Measurements from ENCODE around the gene RIPOR3.

RIPOR3 gene

DNA sequence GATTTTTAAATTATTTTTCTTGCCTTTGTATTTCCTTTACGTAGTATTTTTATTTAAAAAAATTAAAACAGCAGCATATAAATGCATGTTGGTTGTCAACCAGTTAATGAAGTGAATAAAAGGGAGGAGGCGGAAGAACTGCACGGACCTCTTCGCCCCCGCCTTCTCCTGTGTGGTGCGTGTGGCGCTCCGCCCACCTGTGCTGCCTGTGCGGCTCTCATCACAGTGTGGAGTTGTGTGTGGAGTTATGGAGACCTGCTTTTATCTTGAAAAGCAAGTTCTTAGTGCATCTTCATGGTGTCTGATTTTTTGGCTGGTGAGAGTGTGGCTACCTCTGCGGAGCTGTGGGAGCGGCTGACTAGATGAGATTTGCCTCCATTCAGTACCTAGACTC, 122.8 kb downstream of the RIPOR3 start:
- H3K4me3 ChIP-seq (replicated peaks; ENCODE audit: low read depth, low read length), result no peak overlapping the region
- no peak for DNase-seq (ENCODE audit: extremely low read depth, low read depth)
- TF ChIP-seq, protein P1, sequence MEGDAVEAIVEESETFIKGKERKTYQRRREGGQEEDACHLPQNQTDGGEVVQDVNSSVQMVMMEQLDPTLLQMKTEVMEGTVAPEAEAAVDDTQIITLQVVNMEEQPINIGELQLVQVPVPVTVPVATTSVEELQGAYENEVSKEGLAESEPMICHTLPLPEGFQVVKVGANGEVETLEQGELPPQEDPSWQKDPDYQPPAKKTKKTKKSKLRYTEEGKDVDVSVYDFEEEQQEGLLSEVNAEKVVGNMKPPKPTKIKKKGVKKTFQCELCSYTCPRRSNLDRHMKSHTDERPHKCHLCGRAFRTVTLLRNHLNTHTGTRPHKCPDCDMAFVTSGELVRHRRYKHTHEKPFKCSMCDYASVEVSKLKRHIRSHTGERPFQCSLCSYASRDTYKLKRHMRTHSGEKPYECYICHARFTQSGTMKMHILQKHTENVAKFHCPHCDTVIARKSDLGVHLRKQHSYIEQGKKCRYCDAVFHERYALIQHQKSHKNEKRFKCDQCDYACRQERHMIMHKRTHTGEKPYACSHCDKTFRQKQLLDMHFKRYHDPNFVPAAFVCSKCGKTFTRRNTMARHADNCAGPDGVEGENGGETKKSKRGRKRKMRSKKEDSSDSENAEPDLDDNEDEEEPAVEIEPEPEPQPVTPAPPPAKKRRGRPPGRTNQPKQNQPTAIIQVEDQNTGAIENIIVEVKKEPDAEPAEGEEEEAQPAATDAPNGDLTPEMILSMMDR (IDR thresholded peaks at IDR 0.05; ENCODE audit: low read depth, low read length, missing control alignments), result no peak

DNA sequence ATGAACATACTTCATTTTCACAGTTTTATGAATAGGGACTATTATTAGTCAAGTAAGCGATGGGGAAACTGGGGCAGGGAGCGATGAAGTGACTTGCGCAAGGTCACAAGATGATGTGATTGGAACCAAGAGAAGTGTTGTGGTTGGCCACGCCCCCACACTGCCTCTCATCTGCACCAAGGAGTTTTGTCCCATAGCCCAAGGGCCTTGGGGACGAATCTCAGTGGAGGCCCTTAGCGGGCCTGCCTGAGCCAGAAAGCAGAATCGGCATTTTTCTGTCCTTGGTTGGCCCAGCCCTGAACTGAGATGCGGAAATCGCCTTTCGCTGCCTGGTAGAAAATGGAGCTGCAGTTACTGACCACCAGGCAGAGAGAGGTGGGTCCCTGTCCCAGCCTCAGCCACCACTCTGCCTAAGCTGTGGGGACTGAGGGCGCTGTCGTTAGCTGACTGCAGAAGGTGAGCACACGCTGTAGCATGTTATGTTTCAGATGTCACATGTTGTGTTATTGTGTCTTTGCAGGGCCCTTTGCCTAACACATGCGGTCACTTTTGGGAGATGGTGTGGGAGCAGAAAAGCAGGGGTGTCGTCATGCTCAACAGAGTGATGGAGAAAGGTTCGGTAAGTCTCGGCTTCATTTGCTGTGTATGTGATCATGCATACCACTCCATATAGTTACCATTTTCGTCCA, 123.3 kb downstream of the RIPOR3 start:
- TF ChIP-seq, protein P1 (IDR thresholded peaks at IDR 0.05; ENCODE audit: low read depth, low read length, missing control alignments), result no peak
- no peak for DNase-seq (ENCODE audit: extremely low read depth, low read depth)
- no peak overlapping the region for H3K4me3 ChIP-seq (replicated peaks; ENCODE audit: low read depth, low read length)

DNA sequence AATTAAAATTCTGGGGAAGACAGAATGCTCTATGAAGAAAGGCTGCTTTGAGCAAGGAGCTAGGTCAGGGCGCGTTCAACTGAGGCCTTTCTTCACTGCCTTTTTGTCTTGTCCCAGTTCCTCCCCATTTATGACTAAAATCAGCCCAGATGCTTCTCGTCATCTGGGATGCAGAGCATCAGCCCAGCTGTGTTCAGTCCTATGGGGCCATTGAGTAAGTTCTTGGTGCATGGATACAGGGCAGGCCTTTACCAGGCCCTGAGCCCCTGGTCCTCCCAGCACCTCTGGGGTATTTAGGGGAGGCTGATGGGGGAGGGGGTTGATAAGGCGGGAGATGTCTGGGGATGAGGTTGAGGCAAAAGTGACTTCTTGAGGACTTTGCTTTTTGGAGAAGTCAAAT, 125.5 kb downstream of the RIPOR3 start:
- TF ChIP-seq, protein P1 (IDR thresholded peaks at IDR 0.05; ENCODE audit: low read depth, low read length, missing control alignments), result no peak
- DNase-seq (ENCODE audit: extremely low read depth, low read depth), result no peak

DNA sequence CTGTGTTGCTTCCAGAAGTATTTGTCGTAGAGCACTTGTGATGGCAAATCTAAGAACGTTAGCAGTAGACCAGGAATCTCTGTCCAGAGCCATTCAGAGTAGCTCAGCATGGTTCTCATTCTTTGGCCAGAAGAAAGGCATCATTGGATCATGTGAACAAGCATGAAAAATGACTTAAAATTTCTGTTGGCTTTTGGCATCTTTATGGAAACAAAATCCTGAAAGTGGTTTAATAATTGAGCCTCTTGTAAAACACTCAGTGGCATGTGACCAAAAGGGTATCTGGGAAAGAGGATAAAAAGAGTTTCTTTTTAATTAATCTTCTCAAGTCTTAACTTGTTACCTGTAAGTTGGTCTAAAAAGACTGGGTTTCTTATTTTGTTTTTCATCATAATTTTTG, 126.0 kb downstream of the RIPOR3 start:
- TF ChIP-seq, protein P1 (IDR thresholded peaks at IDR 0.05; ENCODE audit: low read depth, low read length, missing control alignments), result no peak
- DNase-seq (ENCODE audit: extremely low read depth, low read depth), result no peak
- no peak overlapping the region for H3K4me3 ChIP-seq (replicated peaks; ENCODE audit: low read depth, low read length)

More for the DNA sequence above, 125.5 kb downstream of the RIPOR3 start:
- H3K4me3 ChIP-seq (replicated peaks; ENCODE audit: low read depth, low read length), result no peak overlapping the region

DNA sequence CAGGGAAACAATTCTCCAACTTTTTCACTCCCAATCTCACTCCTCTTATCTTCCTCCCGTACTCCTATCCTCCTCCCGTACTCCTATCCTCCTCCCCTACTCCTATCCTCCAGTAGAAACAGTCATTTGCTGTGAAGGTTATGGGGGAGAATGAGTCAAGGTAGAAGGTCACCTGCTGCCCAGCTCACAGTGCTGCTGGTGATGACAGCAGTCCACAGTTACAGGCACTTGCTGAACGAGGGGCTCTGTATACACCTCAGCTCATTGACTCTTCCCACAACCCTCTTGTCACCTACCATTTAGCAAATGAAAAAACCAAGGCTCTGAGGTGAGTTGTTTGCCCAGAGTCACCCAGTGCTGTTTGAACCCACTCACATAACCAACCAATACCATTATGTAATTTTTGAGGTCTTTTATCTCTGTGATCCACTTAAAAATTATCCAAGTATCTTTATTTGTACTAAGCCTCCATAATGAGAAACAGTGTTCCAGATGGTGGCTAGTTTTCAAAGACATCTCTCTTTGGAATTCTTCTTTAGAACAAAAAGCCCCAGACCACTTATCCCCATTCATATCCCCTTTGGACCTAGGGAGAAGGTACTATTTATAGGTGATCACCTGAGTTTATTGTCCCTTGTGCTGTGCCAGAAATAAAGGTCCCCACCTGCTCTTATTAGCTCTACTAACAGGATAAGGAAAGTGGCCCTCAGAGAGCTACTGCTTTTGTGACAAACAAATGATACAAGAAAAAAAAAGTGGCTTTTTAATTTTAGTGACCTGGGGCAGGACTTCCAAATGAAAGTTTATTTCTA, 128.0 kb downstream of the RIPOR3 start:
- DNase-seq (ENCODE audit: extremely low read depth, low read depth), result no peak
- no peak overlapping the region for H3K4me3 ChIP-seq (replicated peaks; ENCODE audit: low read depth, low read length)
- TF ChIP-seq, protein P1 (IDR thresholded peaks at IDR 0.05; ENCODE audit: low read depth, low read length, missing control alignments), result no peak

DNA sequence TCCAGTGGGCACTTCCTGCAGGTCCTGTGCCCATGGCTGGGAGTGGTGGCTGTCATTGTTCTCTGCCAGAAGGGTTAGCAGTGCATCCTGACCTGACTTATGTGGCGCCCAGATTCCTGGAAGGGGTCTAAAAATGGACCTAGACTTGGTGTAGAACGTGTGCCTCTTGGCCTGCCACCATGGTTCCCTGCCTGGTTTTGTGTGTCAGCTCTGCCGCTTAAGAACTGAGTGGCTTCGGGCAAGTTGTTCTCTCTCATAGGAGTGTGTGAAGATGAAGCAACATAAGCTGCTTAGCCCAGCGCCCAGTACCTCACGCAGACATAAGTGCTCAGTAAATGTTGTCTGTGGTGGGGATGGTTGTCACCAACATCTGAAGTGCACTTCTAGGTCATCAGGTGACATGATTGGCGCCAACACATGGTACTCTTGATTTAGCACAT, 129.1 kb downstream of the RIPOR3 start:
- H3K4me3 ChIP-seq (replicated peaks; ENCODE audit: low read depth, low read length), result no peak overlapping the region
- TF ChIP-seq, protein P1 (IDR thresholded peaks at IDR 0.05; ENCODE audit: low read depth, low read length, missing control alignments), result no peak
- DNase-seq (ENCODE audit: extremely low read depth, low read depth), result no peak

Data from HFF-Myc (cell line).